ENCODE data around the gene RNF208. TPM values are rescaled to one million over a fixed set of nuclear protein-coding genes. Genes with fewer than 3 reads are reported as not detected.

Gene RNF208
- total and polyA plus RNA-seq, 9 of the 15 experiments (the other 6 are each of a cell fraction or from before 2014, with no cell fraction given): 0.15 to 6.9 (median 0.50) TPM; not detected in 2

GRCh38 chr9:137240318-137240840, 18.3 kb upstream of the RNF208 start (continued):
- TF ChIP-seq ZNF639 (CRISPR knock-in tag; conservative IDR thresholded peaks at IDR 0.05 in 1 of 2, IDR thresholded peaks at IDR 0.05 in 1 of 2) (peak in 1 of 2 experiments; percentile 86; a peak in 2 of 4 replicates), RBFOX2 (IDR thresholded peaks at IDR 0.05; ENCODE audit: low read depth, low read length) (no peak), ILK (tag; IDR thresholded peaks at IDR 0.05; ENCODE audit: borderline replicate concordance, low read depth) (no peak), PHB (CRISPR knock-in tag; IDR thresholded peaks at IDR 0.05) (no peak; the same call in 1 of the 2 replicates), ZNF212 (CRISPR knock-in tag; IDR thresholded peaks at IDR 0.05) (peak; percentile 77; the same call in 1 of the 2 replicates), BHLHE40 (IDR thresholded peaks at IDR 0.05; ENCODE audit: low read length) (peak; percentile 96), SP1 (CRISPR knock-in tag; IDR thresholded peaks at IDR 0.05) (no peak), ZBTB43 (CRISPR knock-in tag; IDR thresholded peaks at IDR 0.05) (0 out of 2 replicates have a peak, but pooled peaks have one; percentile 78), CREB5 (CRISPR knock-in tag; IDR thresholded peaks at IDR 0.05) (no peak), MLX (CRISPR knock-in tag; conservative IDR thresholded peaks at IDR 0.05) (peak in 1 of 2 experiments; percentile 80; a peak in 1 of 4 replicates), CCNT2 (IDR thresholded peaks at IDR 0.05; ENCODE audit: borderline replicate concordance, extremely low read depth, insufficient read length, low read depth, low read length) (peak; percentile 49), MNT (conservative IDR thresholded peaks at IDR 0.05) (no peak), ZNF3 (CRISPR knock-in tag; IDR thresholded peaks at IDR 0.05) (no peak)
- TF ChIP-seq, protein P1, sequence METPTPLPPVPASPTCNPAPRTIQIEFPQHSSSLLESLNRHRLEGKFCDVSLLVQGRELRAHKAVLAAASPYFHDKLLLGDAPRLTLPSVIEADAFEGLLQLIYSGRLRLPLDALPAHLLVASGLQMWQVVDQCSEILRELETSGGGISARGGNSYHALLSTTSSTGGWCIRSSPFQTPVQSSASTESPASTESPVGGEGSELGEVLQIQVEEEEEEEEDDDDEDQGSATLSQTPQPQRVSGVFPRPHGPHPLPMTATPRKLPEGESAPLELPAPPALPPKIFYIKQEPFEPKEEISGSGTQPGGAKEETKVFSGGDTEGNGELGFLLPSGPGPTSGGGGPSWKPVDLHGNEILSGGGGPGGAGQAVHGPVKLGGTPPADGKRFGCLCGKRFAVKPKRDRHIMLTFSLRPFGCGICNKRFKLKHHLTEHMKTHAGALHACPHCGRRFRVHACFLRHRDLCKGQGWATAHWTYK (CRISPR knock-in tag; IDR thresholded peaks at IDR 0.05): peak; percentile 93
- TF ChIP-seq, protein P2, sequence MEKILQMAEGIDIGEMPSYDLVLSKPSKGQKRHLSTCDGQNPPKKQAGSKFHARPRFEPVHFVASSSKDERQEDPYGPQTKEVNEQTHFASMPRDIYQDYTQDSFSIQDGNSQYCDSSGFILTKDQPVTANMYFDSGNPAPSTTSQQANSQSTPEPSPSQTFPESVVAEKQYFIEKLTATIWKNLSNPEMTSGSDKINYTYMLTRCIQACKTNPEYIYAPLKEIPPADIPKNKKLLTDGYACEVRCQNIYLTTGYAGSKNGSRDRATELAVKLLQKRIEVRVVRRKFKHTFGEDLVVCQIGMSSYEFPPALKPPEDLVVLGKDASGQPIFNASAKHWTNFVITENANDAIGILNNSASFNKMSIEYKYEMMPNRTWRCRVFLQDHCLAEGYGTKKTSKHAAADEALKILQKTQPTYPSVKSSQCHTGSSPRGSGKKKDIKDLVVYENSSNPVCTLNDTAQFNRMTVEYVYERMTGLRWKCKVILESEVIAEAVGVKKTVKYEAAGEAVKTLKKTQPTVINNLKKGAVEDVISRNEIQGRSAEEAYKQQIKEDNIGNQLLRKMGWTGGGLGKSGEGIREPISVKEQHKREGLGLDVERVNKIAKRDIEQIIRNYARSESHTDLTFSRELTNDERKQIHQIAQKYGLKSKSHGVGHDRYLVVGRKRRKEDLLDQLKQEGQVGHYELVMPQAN (IDR thresholded peaks at IDR 0.05; ENCODE audit: borderline replicate concordance): peak; percentile 91

All from K562 (cell line).